GM12878 (cell line): ENCODE data around the gene PSORS1C1. TPM values are rescaled to one million over a fixed set of nuclear protein-coding genes. Genes with fewer than 3 reads are reported as not detected.

Source experiments
- ATAC-seq: fragments of 200-7000 bp; cut with Tn5 transposase; 3 replicates; pipeline ENCODE4 v1.9.1; 2020; ENCODE audit warnings: mild to moderate bottlenecking, moderate library complexity
- BruUV-seq: library from RNA; stranded (reverse); fragments of 400-500 nt; replicated peaks from 2 replicates; lab custom pipeline; 2021; lab: Mats Ljungman, UMichigan
- CTCF ChIA-PET: fragments of 300-600 bp; sonication (Branson Sonifier 250); formaldehyde crosslinking; extraction: SDS; loops from one replicate; lab custom pipeline; 2021; ENCODE audit warnings: inconsistent platforms; lab: Yijun Ruan, JAX
- POLR2A ChIA-PET: fragments of 350-600 bp; formaldehyde crosslinking; extraction: SDS; loops from one replicate; lab custom pipeline; 2021; ENCODE audit warnings: inconsistent platforms; lab: Charles Lee
- RAD21 ChIA-PET: fragments of 300-600 bp; sonication (Branson Sonifier 250); formaldehyde crosslinking; loops from one replicate; lab custom pipeline; 2023; ENCODE audit warnings: antibody characterized with exemption; ENCODE audit not compliant: unreplicated experiment; lab: Charles Lee
- SMC1A ChIA-PET: fragments of 300-600 bp; sonication (Branson Sonifier 250); formaldehyde crosslinking; loops from one replicate; lab custom pipeline; 2023; ENCODE audit not compliant: unreplicated experiment, uncharacterized antibody; lab: Charles Lee
- DNase-seq: peaks from one replicate; pipeline ENCODE4 v3.0.0-alpha.2; 2011; ENCODE audit warnings: low read depth, low spot score
- FAIRE-seq: peaks from 3 replicates; lab custom pipeline; 2011; peaks lifted over from hg19 to GRCh38; lab: Jason Lieb, UNC
- H2AFZ ChIP-seq: 2 replicates; pipeline ENCODE4 v1.6.0; 2011; ENCODE audit warnings: low read depth, low read length, control low read depth; ENCODE audit not compliant: control insufficient read depth
- H3K27ac ChIP-seq: 2 replicates; pipeline ENCODE4 v1.5.1; 2011; ENCODE audit warnings: control low read depth; ENCODE audit not compliant: control insufficient read depth, insufficient read depth
- H3K27me3 ChIP-seq, 2 experiments: replicated peaks in 1 of 2; 2 replicates each; pipeline versions ENCODE4 v1.6.0 to v1.6.1; 2011; ENCODE audit warnings: low read length in 1 of 2; ENCODE audit not compliant: control insufficient read depth in 2 of 2, insufficient read depth in 2 of 2
- H3K36me3 ChIP-seq, 2 experiments: 2 replicates each; pipeline ENCODE4 v1.5.1; 2011; ENCODE audit warnings: low read length in 1 of 2; ENCODE audit not compliant: control insufficient read depth in 2 of 2, insufficient read depth in 2 of 2
- H3K4me1 ChIP-seq: 2 replicates; pipeline ENCODE4 v1.6.1; 2011; ENCODE audit warnings: mild to moderate bottlenecking, low read length, moderate library complexity, mixed read lengths; ENCODE audit not compliant: control insufficient read depth, insufficient read depth
- H3K4me2 ChIP-seq: 2 replicates; pipeline ENCODE4 v1.6.0; 2011; ENCODE audit warnings: control low read depth; ENCODE audit not compliant: control insufficient read depth, insufficient read depth
- H3K4me3 ChIP-seq: fragments of 200-600 bp; sonication (generic); 2 replicates; pipeline ENCODE4 v1.5.1; 2016
- H3K79me2 ChIP-seq: 2 replicates; pipeline ENCODE4 v1.6.0; 2011; ENCODE audit warnings: low read length; ENCODE audit not compliant: control insufficient read depth, insufficient read depth
- H3K9ac ChIP-seq: 2 replicates; pipeline ENCODE4 v1.8.0; 2011; ENCODE audit warnings: low read length, control low read depth, mixed read lengths; ENCODE audit not compliant: control insufficient read depth, insufficient read depth
- H3K9me3 ChIP-seq: replicated peaks from 3 replicates; pipeline ENCODE4 v1.5.1; 2011; ENCODE audit warnings: mild to moderate bottlenecking, low read length; ENCODE audit not compliant: control insufficient read depth, insufficient read depth
- H4K20me1 ChIP-seq: 2 replicates; pipeline ENCODE4 v1.6.0; 2011; ENCODE audit not compliant: control insufficient read depth, insufficient read depth
- EED ChIP-seq: sonication (generic); IDR thresholded peaks from 2 replicates; pipeline ENCODE4 v1.6.1; 2016; ENCODE audit warnings: antibody characterized with exemption, low read depth
- MTA2 ChIP-seq: fragments of 450-650 bp; IDR thresholded peaks from 2 replicates; pipeline ENCODE4 v1.6.1; 2016; ENCODE audit warnings: low read depth, mild to moderate bottlenecking, moderate library complexity
- RAD21 ChIP-seq: IDR thresholded peaks from 2 replicates; pipeline ENCODE4 v1.6.1; 2011; ENCODE audit warnings: mild to moderate bottlenecking, low read depth, low read length, moderate library complexity; ENCODE audit not compliant: insufficient read depth
- RB1 ChIP-seq: fragments of 450-650 bp; formaldehyde crosslinking; IDR thresholded peaks from 2 replicates; pipeline ENCODE4 v1.6.1; 2017; ENCODE audit warnings: mild to moderate bottlenecking, borderline replicate concordance
- SMC3 ChIP-seq: IDR thresholded peaks from 2 replicates; pipeline ENCODE4 v1.6.1; 2011; ENCODE audit warnings: low read length, improper control_type of control experiment, borderline replicate concordance
- WGBS: methylation state at CpG from one replicate; pipeline ENCODE4 v1.1.6; 2016; ENCODE audit warnings: low lambda C conversion rate; ENCODE audit not compliant: insufficient replicate concordance, insufficient coverage; ENCODE audit errors: missing lambda C conversion rate; 5-methylcytosine and 5-hydroxymethylcytosine counted together
- in situ Hi-C: fragments of 300-500 bp; cut with MboI; formaldehyde crosslinking; loops from 9 replicates; pipeline ENCODE4 v1.14.3; 2018; ENCODE audit warnings: mixed read lengths
- intact Hi-C: fragments of 100-400 bp; cut with micrococcal nuclease; formaldehyde crosslinking; loops from one replicate; pipeline ENCODE4 v1.14.2; 2022; ENCODE audit not compliant: unreplicated experiment
- polyA plus RNA-seq, 11 experiments: library from polyadenylated mRNA; depleted of rRNA in 4 of 11; unstranded in 6 of 11; stranded (reverse) in 5 of 11; fragments of >200 nt; fragmentation: Nextera tagmentation in 4 of 11; fragmentation: Illumina TruSeq in 1 of 11; extraction: Ambion mirVana in 4 of 11; extraction: Trizol in 1 of 11; gene quantifications; 1 replicate in 1 of 11; 2 replicates in 10 of 11; pipeline versions ENCODE4 v1.2.1 to v1.2.3, GENCODE V29; 2011 to 2016; ENCODE audit warnings: inconsistent platforms in 2 of 11, missing spikeins in 2 of 11, low read depth in 1 of 11
- total RNA-seq, 4 experiments: library from RNA; depleted of rRNA in 3 of 4; stranded (reverse); fragments of >200 nt in 3 of 4; fragmentation: Illumina TruSeq in 1 of 4; extraction: Trizol in 1 of 4; gene quantifications; 2 replicates each; pipeline versions ENCODE4 v1.2.1 to v1.2.3, GENCODE V29; 2013 to 2021
- TF ChIP-seq, protein P1 (sequence below): fragments of 450-650 bp; conservative IDR thresholded peaks from 2 replicates; pipeline ENCODE4 v1.6.1; 2017; ENCODE audit warnings: mild to moderate bottlenecking, moderate library complexity
- TF ChIP-seq, protein P2 (sequence below), 3 experiments: IDR thresholded peaks in 2 of 3; conservative IDR thresholded peaks in 1 of 3; 2 replicates each; pipeline ENCODE4 v1.5.1; 2011; ENCODE audit warnings: low read depth in 3 of 3, low read length in 3 of 3, mild to moderate bottlenecking in 3 of 3, control low read depth in 2 of 3, moderate library complexity in 2 of 3, inconsistent platforms in 1 of 3, mixed read lengths in 1 of 3; ENCODE audit not compliant: control insufficient read depth in 2 of 3, insufficient read depth in 1 of 3; ENCODE audit errors: extremely low read depth in 1 of 3

The PSORS1C1 gene
- total and polyA plus RNA-seq, 10 of the 15 experiments (the other 5 are each of a cell fraction or from before 2014, with no cell fraction given), result 0.13 to 1.00 (median 0.20) TPM; not detected in 5

DNA sequence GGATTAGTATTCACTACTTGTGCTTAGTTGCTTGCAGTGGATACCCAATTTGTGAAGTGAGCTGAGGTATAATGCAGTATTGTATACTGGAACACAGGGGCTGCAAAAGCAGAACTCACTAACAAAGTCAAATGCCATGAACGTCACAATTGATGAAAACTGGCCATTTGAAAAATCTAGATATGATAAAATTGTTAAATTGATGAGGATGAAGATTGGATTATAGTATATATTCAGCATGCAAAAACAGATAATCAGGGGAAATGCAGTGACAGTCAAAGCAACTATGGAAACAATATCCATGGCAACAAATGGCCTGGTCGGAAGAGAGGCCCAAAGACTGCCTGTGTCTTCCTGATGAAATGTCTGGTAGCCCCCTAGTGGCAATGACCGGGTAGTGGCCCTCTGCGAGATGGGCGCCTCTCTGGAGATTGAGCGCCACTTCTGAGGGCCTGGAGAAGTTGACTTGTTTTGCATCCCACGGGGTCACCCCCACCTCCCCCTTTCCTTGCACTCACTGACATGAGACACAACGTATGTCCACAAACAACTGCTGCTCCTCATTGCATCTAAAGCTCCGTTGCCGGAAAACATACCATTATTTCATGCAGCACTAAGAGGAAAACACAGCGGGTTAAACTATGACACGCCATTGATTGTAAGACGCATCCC lies 45.8 kb upstream of the PSORS1C1 start (continued):
- TF ChIP-seq RB1, result peak; percentile 71; the same call in 1 of the 2 replicates
- TF ChIP-seq, protein P1, sequence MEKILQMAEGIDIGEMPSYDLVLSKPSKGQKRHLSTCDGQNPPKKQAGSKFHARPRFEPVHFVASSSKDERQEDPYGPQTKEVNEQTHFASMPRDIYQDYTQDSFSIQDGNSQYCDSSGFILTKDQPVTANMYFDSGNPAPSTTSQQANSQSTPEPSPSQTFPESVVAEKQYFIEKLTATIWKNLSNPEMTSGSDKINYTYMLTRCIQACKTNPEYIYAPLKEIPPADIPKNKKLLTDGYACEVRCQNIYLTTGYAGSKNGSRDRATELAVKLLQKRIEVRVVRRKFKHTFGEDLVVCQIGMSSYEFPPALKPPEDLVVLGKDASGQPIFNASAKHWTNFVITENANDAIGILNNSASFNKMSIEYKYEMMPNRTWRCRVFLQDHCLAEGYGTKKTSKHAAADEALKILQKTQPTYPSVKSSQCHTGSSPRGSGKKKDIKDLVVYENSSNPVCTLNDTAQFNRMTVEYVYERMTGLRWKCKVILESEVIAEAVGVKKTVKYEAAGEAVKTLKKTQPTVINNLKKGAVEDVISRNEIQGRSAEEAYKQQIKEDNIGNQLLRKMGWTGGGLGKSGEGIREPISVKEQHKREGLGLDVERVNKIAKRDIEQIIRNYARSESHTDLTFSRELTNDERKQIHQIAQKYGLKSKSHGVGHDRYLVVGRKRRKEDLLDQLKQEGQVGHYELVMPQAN, result no peak

DNA sequence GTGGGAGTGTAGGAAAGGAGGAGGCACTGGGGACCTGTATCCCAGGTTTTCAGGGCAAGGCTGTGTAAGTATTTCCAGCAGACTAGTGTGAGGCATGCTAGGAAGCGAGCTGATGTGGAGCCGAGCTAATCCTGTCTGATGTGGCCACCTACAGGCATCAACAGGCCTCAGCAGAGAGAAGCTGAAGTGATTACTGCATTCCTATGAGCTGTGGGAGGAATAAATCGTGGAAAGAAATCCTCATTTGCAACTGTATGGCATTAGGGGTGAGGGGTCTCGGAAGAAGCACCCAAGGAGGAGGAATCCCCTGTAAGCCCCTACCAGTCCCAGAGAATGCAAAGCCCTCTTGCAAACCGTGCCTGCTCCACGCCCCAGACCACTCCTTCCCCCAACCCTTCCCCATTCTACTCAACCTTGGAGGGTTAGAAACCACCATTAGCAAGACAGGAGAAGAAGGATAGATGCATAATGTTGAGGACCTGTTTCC lies 43.8 kb upstream of the PSORS1C1 start:
- ChIA-PET RAD21 (interaction anchor here (0.6 to 2.9 kb wide), 15 partner anchors 9 to 526 kb away, joined by 3 to 29 read pairs (median 4); partner anchors contain the start of genes MUCL3 and VARS2), POLR2A (interaction anchor here (1.0 to 1.4 kb wide), 2 partner anchors 155 to 156 kb away, joined by 4 to 5 read pairs; partner anchors contain the start of gene VARS2), CTCF (interaction anchor here (0.6 to 3.5 kb wide), 23 partner anchors 8 to 587 kb away, joined by 3 to 115 read pairs (median 5); partner anchors contain the start of gene VARS2), SMC1A (interaction anchor here (0.7 to 3.5 kb wide), 13 partner anchors 8 to 336 kb away, joined by 3 to 43 read pairs (median 4); partner anchors contain the start of gene VARS2)
- no peaks in the 10 kb centered on the region; the same call in 1 of the 2 replicates for H3K4me1 ChIP-seq
- no TSS peak for BruUV-seq
- WGBS, result 37% methylated on average over 6 of the region's 6 CpGs
- DNase-seq (no peak), FAIRE-seq (no peak), ATAC-seq (peak; percentile 75)
- H3K79me2 ChIP-seq, result no peaks in the 10 kb centered on the region
- no peaks in the 10 kb centered on the region for H3K27me3 ChIP-seq
- no peak overlapping the region for H3K9ac ChIP-seq
- no peaks in the 10 kb centered on the region for H4K20me1 ChIP-seq
- TF ChIP-seq SMC3, result peak; percentile 30; the same call in 1 of the 2 replicates
- peak; percentile 50 for TF ChIP-seq RAD21
- TF ChIP-seq MTA2, result no peak
- TF ChIP-seq EED, result no peak
- TF ChIP-seq, protein P2, sequence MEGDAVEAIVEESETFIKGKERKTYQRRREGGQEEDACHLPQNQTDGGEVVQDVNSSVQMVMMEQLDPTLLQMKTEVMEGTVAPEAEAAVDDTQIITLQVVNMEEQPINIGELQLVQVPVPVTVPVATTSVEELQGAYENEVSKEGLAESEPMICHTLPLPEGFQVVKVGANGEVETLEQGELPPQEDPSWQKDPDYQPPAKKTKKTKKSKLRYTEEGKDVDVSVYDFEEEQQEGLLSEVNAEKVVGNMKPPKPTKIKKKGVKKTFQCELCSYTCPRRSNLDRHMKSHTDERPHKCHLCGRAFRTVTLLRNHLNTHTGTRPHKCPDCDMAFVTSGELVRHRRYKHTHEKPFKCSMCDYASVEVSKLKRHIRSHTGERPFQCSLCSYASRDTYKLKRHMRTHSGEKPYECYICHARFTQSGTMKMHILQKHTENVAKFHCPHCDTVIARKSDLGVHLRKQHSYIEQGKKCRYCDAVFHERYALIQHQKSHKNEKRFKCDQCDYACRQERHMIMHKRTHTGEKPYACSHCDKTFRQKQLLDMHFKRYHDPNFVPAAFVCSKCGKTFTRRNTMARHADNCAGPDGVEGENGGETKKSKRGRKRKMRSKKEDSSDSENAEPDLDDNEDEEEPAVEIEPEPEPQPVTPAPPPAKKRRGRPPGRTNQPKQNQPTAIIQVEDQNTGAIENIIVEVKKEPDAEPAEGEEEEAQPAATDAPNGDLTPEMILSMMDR (IDR thresholded peaks at IDR 0.05 in 2 of 3, conservative IDR thresholded peaks at IDR 0.05 in 1 of 3; ENCODE audit: control insufficient read depth in 2 of 3, extremely low read depth in 1 of 3, insufficient read depth in 1 of 3, low read depth in 3 of 3, low read length in 3 of 3), result peak; percentile 29 to 57 (median 41); a peak in 4 of 6 replicates
- no peak overlapping the region for H3K4me2 ChIP-seq
- no peaks in the 10 kb centered on the region for H3K9me3 ChIP-seq
- intact Hi-C loops (no loop called here), in situ Hi-C loops (no loop called here)
- H3K4me3 ChIP-seq, result no peak overlapping the region
- H3K27ac ChIP-seq, result no peak overlapping the region
- H3K36me3 ChIP-seq, result no peaks in the 10 kb centered on the region
- no peak overlapping the region for H2AFZ ChIP-seq
